Measurements from ENCODE around the gene TNRC18. TPM values are rescaled to one million over a fixed set of nuclear protein-coding genes. Genes with fewer than 3 reads are reported as not detected.

TNRC18 gene
- total and polyA plus RNA-seq, 4 donors = 2.3 to 37.1 (median 20.4) TPM

DNA sequence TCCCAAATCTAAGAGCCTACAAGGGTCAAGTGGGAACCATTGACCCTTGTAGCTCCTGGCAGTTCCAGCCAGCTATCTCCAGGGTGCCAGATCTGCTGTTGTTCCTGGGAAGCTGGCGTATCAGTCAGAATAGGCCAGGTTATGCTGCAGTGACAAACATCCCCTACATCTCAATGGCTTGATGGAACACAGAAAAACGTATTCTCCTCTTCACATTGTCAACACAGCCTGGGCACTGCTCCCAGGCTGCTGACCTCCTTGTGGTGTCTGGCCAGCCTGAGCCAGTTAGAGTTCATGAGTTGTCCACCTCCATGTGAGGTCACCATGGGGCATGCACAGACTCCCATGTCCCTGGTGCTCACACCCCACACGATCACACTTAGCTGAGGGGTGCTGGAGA lies 9.5 kb upstream of the TNRC18 start:
- no peak overlapping the region for H3K27ac ChIP-seq (ENCODE audit: low read depth in 1 of 2, low read length in 2 of 2)
- 53% methylated on average over 3 of the region's 3 CpGs for WGBS
- TF ChIP-seq JUND (IDR thresholded peaks at IDR 0.05) (no peak), GABPA (IDR thresholded peaks at IDR 0.05 in 1 of 2, conservative IDR thresholded peaks at IDR 0.05 in 1 of 2) (no peak), HNF4A (conservative IDR thresholded peaks at IDR 0.05) (peak; percentile 16 to 36), TAF1 (conservative IDR thresholded peaks at IDR 0.05) (no peak), SP1 (IDR thresholded peaks at IDR 0.05) (peak; percentile 42), RXRA (IDR thresholded peaks at IDR 0.05) (peak; percentile 92 to 93), FOXA1 (IDR thresholded peaks at IDR 0.05) (peak; percentile 55), RAD21 (IDR thresholded peaks at IDR 0.05) (peak in 1 of 2 donors; percentile 46), HNF4G (IDR thresholded peaks at IDR 0.05) (no peak), EGR1 (IDR thresholded peaks at IDR 0.05; ENCODE audit: low read depth in 2 of 2) (peak in 1 of 2 donors; percentile 11), FOXA2 (IDR thresholded peaks at IDR 0.05) (peak; percentile 89), YY1 (IDR thresholded peaks at IDR 0.05) (no peak), NR2F2 (IDR thresholded peaks at IDR 0.05) (no peak)
- TF ChIP-seq, protein P1, sequence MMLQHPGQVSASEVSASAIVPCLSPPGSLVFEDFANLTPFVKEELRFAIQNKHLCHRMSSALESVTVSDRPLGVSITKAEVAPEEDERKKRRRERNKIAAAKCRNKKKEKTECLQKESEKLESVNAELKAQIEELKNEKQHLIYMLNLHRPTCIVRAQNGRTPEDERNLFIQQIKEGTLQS (IDR thresholded peaks at IDR 0.05) = no peak
- TF ChIP-seq, protein P2, sequence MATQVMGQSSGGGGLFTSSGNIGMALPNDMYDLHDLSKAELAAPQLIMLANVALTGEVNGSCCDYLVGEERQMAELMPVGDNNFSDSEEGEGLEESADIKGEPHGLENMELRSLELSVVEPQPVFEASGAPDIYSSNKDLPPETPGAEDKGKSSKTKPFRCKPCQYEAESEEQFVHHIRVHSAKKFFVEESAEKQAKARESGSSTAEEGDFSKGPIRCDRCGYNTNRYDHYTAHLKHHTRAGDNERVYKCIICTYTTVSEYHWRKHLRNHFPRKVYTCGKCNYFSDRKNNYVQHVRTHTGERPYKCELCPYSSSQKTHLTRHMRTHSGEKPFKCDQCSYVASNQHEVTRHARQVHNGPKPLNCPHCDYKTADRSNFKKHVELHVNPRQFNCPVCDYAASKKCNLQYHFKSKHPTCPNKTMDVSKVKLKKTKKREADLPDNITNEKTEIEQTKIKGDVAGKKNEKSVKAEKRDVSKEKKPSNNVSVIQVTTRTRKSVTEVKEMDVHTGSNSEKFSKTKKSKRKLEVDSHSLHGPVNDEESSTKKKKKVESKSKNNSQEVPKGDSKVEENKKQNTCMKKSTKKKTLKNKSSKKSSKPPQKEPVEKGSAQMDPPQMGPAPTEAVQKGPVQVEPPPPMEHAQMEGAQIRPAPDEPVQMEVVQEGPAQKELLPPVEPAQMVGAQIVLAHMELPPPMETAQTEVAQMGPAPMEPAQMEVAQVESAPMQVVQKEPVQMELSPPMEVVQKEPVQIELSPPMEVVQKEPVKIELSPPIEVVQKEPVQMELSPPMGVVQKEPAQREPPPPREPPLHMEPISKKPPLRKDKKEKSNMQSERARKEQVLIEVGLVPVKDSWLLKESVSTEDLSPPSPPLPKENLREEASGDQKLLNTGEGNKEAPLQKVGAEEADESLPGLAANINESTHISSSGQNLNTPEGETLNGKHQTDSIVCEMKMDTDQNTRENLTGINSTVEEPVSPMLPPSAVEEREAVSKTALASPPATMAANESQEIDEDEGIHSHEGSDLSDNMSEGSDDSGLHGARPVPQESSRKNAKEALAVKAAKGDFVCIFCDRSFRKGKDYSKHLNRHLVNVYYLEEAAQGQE (IDR thresholded peaks at IDR 0.05) = no peak
- TF ChIP-seq, protein P3, sequence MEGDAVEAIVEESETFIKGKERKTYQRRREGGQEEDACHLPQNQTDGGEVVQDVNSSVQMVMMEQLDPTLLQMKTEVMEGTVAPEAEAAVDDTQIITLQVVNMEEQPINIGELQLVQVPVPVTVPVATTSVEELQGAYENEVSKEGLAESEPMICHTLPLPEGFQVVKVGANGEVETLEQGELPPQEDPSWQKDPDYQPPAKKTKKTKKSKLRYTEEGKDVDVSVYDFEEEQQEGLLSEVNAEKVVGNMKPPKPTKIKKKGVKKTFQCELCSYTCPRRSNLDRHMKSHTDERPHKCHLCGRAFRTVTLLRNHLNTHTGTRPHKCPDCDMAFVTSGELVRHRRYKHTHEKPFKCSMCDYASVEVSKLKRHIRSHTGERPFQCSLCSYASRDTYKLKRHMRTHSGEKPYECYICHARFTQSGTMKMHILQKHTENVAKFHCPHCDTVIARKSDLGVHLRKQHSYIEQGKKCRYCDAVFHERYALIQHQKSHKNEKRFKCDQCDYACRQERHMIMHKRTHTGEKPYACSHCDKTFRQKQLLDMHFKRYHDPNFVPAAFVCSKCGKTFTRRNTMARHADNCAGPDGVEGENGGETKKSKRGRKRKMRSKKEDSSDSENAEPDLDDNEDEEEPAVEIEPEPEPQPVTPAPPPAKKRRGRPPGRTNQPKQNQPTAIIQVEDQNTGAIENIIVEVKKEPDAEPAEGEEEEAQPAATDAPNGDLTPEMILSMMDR (IDR thresholded peaks at IDR 0.05; ENCODE audit: low read depth, low read length, missing input control) = no peak
- TF ChIP-seq, protein P4, sequence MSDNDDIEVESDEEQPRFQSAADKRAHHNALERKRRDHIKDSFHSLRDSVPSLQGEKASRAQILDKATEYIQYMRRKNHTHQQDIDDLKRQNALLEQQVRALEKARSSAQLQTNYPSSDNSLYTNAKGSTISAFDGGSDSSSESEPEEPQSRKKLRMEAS (IDR thresholded peaks at IDR 0.05) = no peak
- TF ChIP-seq, protein P5, sequence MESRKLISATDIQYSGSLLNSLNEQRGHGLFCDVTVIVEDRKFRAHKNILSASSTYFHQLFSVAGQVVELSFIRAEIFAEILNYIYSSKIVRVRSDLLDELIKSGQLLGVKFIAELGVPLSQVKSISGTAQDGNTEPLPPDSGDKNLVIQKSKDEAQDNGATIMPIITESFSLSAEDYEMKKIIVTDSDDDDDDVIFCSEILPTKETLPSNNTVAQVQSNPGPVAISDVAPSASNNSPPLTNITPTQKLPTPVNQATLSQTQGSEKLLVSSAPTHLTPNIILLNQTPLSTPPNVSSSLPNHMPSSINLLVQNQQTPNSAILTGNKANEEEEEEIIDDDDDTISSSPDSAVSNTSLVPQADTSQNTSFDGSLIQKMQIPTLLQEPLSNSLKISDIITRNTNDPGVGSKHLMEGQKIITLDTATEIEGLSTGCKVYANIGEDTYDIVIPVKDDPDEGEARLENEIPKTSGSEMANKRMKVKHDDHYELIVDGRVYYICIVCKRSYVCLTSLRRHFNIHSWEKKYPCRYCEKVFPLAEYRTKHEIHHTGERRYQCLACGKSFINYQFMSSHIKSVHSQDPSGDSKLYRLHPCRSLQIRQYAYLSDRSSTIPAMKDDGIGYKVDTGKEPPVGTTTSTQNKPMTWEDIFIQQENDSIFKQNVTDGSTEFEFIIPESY (IDR thresholded peaks at IDR 0.05) = no peak
- no peaks in the 10 kb centered on the region for H3K27me3 ChIP-seq (ENCODE audit: control insufficient read depth in 4 of 4, insufficient read depth in 4 of 4, low read length in 3 of 4)
- H3K9me3 ChIP-seq (ENCODE audit: control insufficient read depth in 4 of 4, low read length in 3 of 4) = peaks cover 0 to 3% (median 0%) of the 10 kb centered on the region in 4 donors
- no peak for DNase-seq (ENCODE audit: low spot score)
- no peaks in the 10 kb centered on the region for H3K36me3 ChIP-seq (ENCODE audit: control insufficient read depth in 4 of 4, insufficient read depth in 3 of 4, low read depth in 1 of 4, low read length in 3 of 4)
- peaks cover 3 to 30% (median 13%) of the 10 kb centered on the region in 4 donors for H3K4me1 ChIP-seq (ENCODE audit: control insufficient read depth in 4 of 4, insufficient read depth in 4 of 4, low read length in 3 of 4)
- no peak overlapping the region for H3K9ac ChIP-seq (ENCODE audit: low read depth in 1 of 2, low read length in 2 of 2)
- no peak overlapping the region for H3K4me3 ChIP-seq (ENCODE audit: low read depth in 1 of 3, low read length in 3 of 3)

Measured in liver (tissue), 9 donors.